HepG2 (cell line): ENCODE data around the gene TOM1L2. TPM values are rescaled to one million over a fixed set of nuclear protein-coding genes. Genes with fewer than 3 reads are reported as not detected.

ENCODE experiments used
- CREB1 ChIP-seq, 2 experiments: fragments of 450-650 bp in 1 of 2; IDR thresholded peaks; 2 replicates each; pipeline ENCODE4 v1.6.1; 2016 to 2017; ENCODE audit warnings: control low read depth in 1 of 2, mild to moderate bottlenecking in 1 of 2, missing compliant biosample characterization in 1 of 2, missing genetic modification characterization in 1 of 2
- DNMT3B ChIP-seq: conservative IDR thresholded peaks from 2 replicates; pipeline ENCODE4 v1.6.1; 2016; ENCODE audit warnings: missing biosample characterization, control low read depth
- GTF3A ChIP-seq: sonication (generic); formaldehyde crosslinking; conservative IDR thresholded peaks from 2 replicates; pipeline ENCODE4 v1.4.0; 2020; ENCODE audit warnings: mild to moderate bottlenecking, missing genetic modification reagents
- HNRNPLL ChIP-seq: fragments of 200-400 bp; formaldehyde crosslinking; IDR thresholded peaks from 2 replicates; pipeline ENCODE4 v1.6.1; 2017; ENCODE audit warnings: mild to moderate bottlenecking, low read depth, low read length; ENCODE audit not compliant: poor library complexity, severe bottlenecking
- PBX2 ChIP-seq: IDR thresholded peaks from 2 replicates; pipeline ENCODE4 v1.6.1; 2016; ENCODE audit warnings: control low read depth
- TERF1 ChIP-seq: sonication (generic); formaldehyde crosslinking; IDR thresholded peaks from 2 replicates; pipeline ENCODE4 v1.8.0; 2022; ENCODE audit warnings: mild to moderate bottlenecking, missing genetic modification reagents, moderate library complexity
- TGIF2 ChIP-seq: IDR thresholded peaks from 2 replicates; pipeline ENCODE4 v1.6.1; 2016; ENCODE audit warnings: control low read depth, missing compliant biosample characterization
- ZFP91 ChIP-seq: sonication (generic); formaldehyde crosslinking; IDR thresholded peaks from 2 replicates; pipeline ENCODE4 v1.9.0; 2022; ENCODE audit warnings: missing genetic modification reagents, mild to moderate bottlenecking, borderline replicate concordance
- ZNF234 ChIP-seq: sonication (generic); formaldehyde crosslinking; conservative IDR thresholded peaks from 2 replicates; pipeline ENCODE4 v1.5.1; 2020; ENCODE audit warnings: mild to moderate bottlenecking, missing genetic modification reagents
- ZNF354B ChIP-seq: sonication (generic); formaldehyde crosslinking; IDR thresholded peaks from 2 replicates; pipeline ENCODE4 v1.8.0; 2022; ENCODE audit warnings: mild to moderate bottlenecking, missing genetic modification reagents
- ZNF441 ChIP-seq: sonication (generic); formaldehyde crosslinking; IDR thresholded peaks from 2 replicates; pipeline ENCODE4 v1.7.0; 2021; ENCODE audit warnings: missing genetic modification reagents, borderline replicate concordance
- ZNF772 ChIP-seq: sonication (generic); formaldehyde crosslinking; IDR thresholded peaks from 2 replicates; pipeline ENCODE4 v1.5.0; 2020; ENCODE audit warnings: mild to moderate bottlenecking, missing genetic modification reagents
- ZXDC ChIP-seq: sonication (generic); formaldehyde crosslinking; IDR thresholded peaks from 2 replicates; pipeline ENCODE4 v1.5.0; 2020; ENCODE audit warnings: mild to moderate bottlenecking, missing genetic modification reagents
- polyA plus RNA-seq, 8 experiments: library from polyadenylated mRNA; depleted of rRNA in 3 of 8; stranded (reverse) in 7 of 8; unstranded in 1 of 8; fragments of >200 nt; fragmentation: Illumina TruSeq in 4 of 8; extraction: Trizol in 4 of 8; gene quantifications; 2 replicates each; pipeline versions ENCODE4 v1.2.1 to v1.2.3, GENCODE V29; 2011 to 2016; ENCODE audit warnings: low read depth in 4 of 8, missing spikeins in 1 of 8, mixed read lengths in 1 of 8; ENCODE audit not compliant: insufficient read depth in 1 of 8
- total RNA-seq, 5 experiments: library from RNA; depleted of rRNA; stranded (reverse); fragments of >200 nt; fragmentation: Illumina TruSeq; extraction: Trizol; gene quantifications; 2 replicates each; pipeline ENCODE4 v1.2.3, GENCODE V29; 2016; ENCODE audit warnings: low read depth in 1 of 5
- TF ChIP-seq, protein P1 (sequence below): IDR thresholded peaks from 2 replicates; pipeline ENCODE4 v1.6.1; 2016
- TF ChIP-seq, protein P2 (sequence below): sonication (generic); formaldehyde crosslinking; IDR thresholded peaks from 2 replicates; pipeline ENCODE4 v1.5.1; 2020; ENCODE audit warnings: mild to moderate bottlenecking, missing genetic modification reagents, moderate library complexity

TOM1L2 gene
- total and polyA plus RNA-seq, 2 of the 13 experiments (the other 11 are each of a cell fraction or from before 2014, with no cell fraction given), result 4.7 to 7.4 TPM

GRCh38 chr17:17839791-17840707 lies 132.2 kb downstream of the TOM1L2 start (continued):
- TF ChIP-seq DNMT3B (CRISPR knock-in tag) (peak; percentile 30; the same call in 1 of the 2 replicates), GTF3A (CRISPR knock-in tag) (no peak; the same call in 1 of the 2 replicates), PBX2 (no peak), HNRNPLL (peak; percentile 67), CREB1 (IDR thresholded peaks at IDR 0.05) (peak; percentile 68; the same call in 1 of the 2 replicates), CREB1 (CRISPR knock-in tag; IDR thresholded peaks at IDR 0.05) (0 out of 2 replicates have a peak, but pooled peaks have one; percentile 33), ZNF772 (CRISPR knock-in tag) (peak; percentile 9), TERF1 (no peak), ZNF441 (CRISPR knock-in tag) (peak; percentile 75; the same call in 1 of the 2 replicates), ZNF234 (CRISPR knock-in tag) (peak; percentile 74; the same call in 1 of the 2 replicates), ZNF354B (CRISPR knock-in tag) (no peak), ZFP91 (peak; percentile 41; the same call in 1 of the 2 replicates), ZXDC (CRISPR knock-in tag) (peak; percentile 80; the same call in 1 of the 2 replicates), TGIF2 (CRISPR knock-in tag) (no peak; the same call in 1 of the 2 replicates)
- TF ChIP-seq, protein P1, sequence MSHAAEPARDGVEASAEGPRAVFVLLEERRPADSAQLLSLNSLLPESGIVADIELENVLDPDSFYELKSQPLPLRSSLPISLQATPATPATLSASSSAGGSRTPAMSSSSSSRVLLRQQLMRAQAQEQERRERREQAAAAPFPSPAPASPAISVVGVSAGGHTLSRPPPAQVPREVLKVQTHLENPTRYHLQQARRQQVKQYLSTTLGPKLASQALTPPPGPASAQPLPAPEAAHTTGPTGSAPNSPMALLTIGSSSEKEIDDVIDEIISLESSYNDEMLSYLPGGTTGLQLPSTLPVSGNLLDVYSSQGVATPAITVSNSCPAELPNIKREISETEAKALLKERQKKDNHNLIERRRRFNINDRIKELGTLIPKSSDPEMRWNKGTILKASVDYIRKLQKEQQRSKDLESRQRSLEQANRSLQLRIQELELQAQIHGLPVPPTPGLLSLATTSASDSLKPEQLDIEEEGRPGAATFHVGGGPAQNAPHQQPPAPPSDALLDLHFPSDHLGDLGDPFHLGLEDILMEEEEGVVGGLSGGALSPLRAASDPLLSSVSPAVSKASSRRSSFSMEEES, result peak; percentile 95
- TF ChIP-seq, protein P2, sequence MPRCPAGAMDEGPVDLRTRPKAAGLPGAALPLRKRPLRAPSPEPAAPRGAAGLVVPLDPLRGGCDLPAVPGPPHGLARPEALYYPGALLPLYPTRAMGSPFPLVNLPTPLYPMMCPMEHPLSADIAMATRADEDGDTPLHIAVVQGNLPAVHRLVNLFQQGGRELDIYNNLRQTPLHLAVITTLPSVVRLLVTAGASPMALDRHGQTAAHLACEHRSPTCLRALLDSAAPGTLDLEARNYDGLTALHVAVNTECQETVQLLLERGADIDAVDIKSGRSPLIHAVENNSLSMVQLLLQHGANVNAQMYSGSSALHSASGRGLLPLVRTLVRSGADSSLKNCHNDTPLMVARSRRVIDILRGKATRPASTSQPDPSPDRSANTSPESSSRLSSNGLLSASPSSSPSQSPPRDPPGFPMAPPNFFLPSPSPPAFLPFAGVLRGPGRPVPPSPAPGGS, result peak; percentile 82
